HEK293 (cell line): ENCODE results near the gene FRRS1L.

Experiments
- CTCF ChIA-PET: fragments of 350-600 bp; formaldehyde crosslinking; extraction: SDS; loops from one replicate; lab custom pipeline; 2021; ENCODE audit warnings: antibody characterized with exemption; lab: Yijun Ruan, JAX
- POLR2A ChIA-PET: fragments of 300-600 bp; formaldehyde crosslinking; extraction: SDS; loops from one replicate; lab custom pipeline; 2020; ENCODE audit warnings: antibody characterized with exemption, inconsistent platforms; lab: Yijun Ruan, JAX
- H3K27ac ChIP-seq: fragments of 200-500 bp; sonication (Bioruptor generic); 2 replicates; pipeline ENCODE4 v1.5.1; 2014; ENCODE audit warnings: low read depth, low read length, control low read depth, inconsistent platforms; ENCODE audit errors: extremely low read depth
- H3K36me3 ChIP-seq, 2 experiments: fragments of 200-500 bp in 1 of 2; sonication (Bioruptor generic) in 1 of 2; 1 replicate in 1 of 2; 2 replicates in 1 of 2; pipeline ENCODE4 v1.5.1; 2014 to 2017; ENCODE audit warnings: inconsistent platforms in 2 of 2, low read length in 2 of 2; ENCODE audit not compliant: control insufficient read depth in 2 of 2, insufficient read depth in 1 of 2
- H3K4me1 ChIP-seq: fragments of 200-500 bp; sonication (Bioruptor generic); 2 replicates; pipeline ENCODE4 v1.5.1; 2014; ENCODE audit warnings: mild to moderate bottlenecking, low read length, inconsistent platforms; ENCODE audit not compliant: control insufficient read depth, insufficient read depth
- H3K4me3 ChIP-seq: 2 replicates; pipeline ENCODE4 v1.5.1; 2011; ENCODE audit warnings: low read depth, mild to moderate bottlenecking, control low read depth, low read length, moderate library complexity
- H3K9me3 ChIP-seq: fragments of 200-500 bp; sonication (Bioruptor generic); 2 replicates; pipeline ENCODE4 v1.5.1; 2014; ENCODE audit warnings: low read depth, low read length, inconsistent platforms; ENCODE audit not compliant: control insufficient read depth, insufficient read depth
- BCL6B ChIP-seq: fragments of 450-650 bp; formaldehyde crosslinking; IDR thresholded peaks from 2 replicates; pipeline ENCODE4 v1.5.1; 2017; ENCODE audit warnings: missing biosample characterization, missing genetic modification characterization
- KLF16 ChIP-seq: fragments of 450-650 bp; formaldehyde crosslinking; IDR thresholded peaks from 2 replicates; pipeline ENCODE4 v1.5.1; 2017; ENCODE audit warnings: missing biosample characterization, missing genetic modification characterization
- KLF7 ChIP-seq: fragments of 450-650 bp; formaldehyde crosslinking; IDR thresholded peaks from 2 replicates; pipeline ENCODE4 v1.5.1; 2016; ENCODE audit warnings: missing biosample characterization, missing genetic modification characterization, borderline replicate concordance
- PRDM10 ChIP-seq: fragments of 450-650 bp; formaldehyde crosslinking; IDR thresholded peaks from 2 replicates; pipeline ENCODE4 v1.5.1; 2016; ENCODE audit warnings: missing biosample characterization, missing genetic modification characterization
- RBAK ChIP-seq: fragments of 450-650 bp; formaldehyde crosslinking; IDR thresholded peaks from 2 replicates; pipeline ENCODE4 v1.5.1; 2016; ENCODE audit warnings: missing biosample characterization, missing genetic modification characterization
- SCRT1 ChIP-seq: fragments of 450-650 bp; formaldehyde crosslinking; IDR thresholded peaks from 2 replicates; pipeline ENCODE4 v1.5.1; 2016; ENCODE audit warnings: missing biosample characterization, missing genetic modification characterization, borderline replicate concordance
- WT1 ChIP-seq: fragments of 450-650 bp; formaldehyde crosslinking; IDR thresholded peaks from 2 replicates; pipeline ENCODE4 v1.5.1; 2016; ENCODE audit warnings: missing biosample characterization, missing genetic modification characterization
- ZFHX2 ChIP-seq: fragments of 450-650 bp; formaldehyde crosslinking; conservative IDR thresholded peaks from 2 replicates; pipeline ENCODE4 v1.5.1; 2016; ENCODE audit warnings: missing biosample characterization, missing genetic modification characterization
- ZFP37 ChIP-seq: fragments of 450-650 bp; formaldehyde crosslinking; IDR thresholded peaks from 2 replicates; pipeline ENCODE4 v1.5.1; 2016; ENCODE audit warnings: missing biosample characterization, missing genetic modification characterization
- ZIC2 ChIP-seq: fragments of 450-650 bp; formaldehyde crosslinking; IDR thresholded peaks from 2 replicates; pipeline ENCODE4 v1.5.1; 2016; ENCODE audit warnings: missing biosample characterization, missing genetic modification characterization
- ZNF16 ChIP-seq: fragments of 450-650 bp; formaldehyde crosslinking; IDR thresholded peaks from 2 replicates; pipeline ENCODE4 v1.5.1; 2016; ENCODE audit warnings: low read depth, missing biosample characterization, missing genetic modification characterization
- ZNF19 ChIP-seq: fragments of 450-650 bp; formaldehyde crosslinking; IDR thresholded peaks from 2 replicates; pipeline ENCODE4; 2016; ENCODE audit warnings: missing biosample characterization, missing genetic modification characterization, low read depth
- ZNF302 ChIP-seq: fragments of 450-650 bp; formaldehyde crosslinking; IDR thresholded peaks from 2 replicates; pipeline ENCODE4 v1.5.1; 2016; ENCODE audit warnings: missing biosample characterization, missing genetic modification characterization, low read depth
- ZNF423 ChIP-seq: fragments of 450-650 bp; formaldehyde crosslinking; IDR thresholded peaks from 2 replicates; pipeline ENCODE4 v1.5.1; 2016; ENCODE audit warnings: missing biosample characterization, missing genetic modification characterization
- ZNF555 ChIP-seq: fragments of 450-650 bp; formaldehyde crosslinking; conservative IDR thresholded peaks from 2 replicates; pipeline ENCODE4 v1.5.1; 2017; ENCODE audit warnings: missing biosample characterization, mild to moderate bottlenecking, missing genetic modification characterization, inconsistent platforms
- TF ChIP-seq, protein P1 (sequence below): fragments of 450-650 bp; formaldehyde crosslinking; IDR thresholded peaks from 2 replicates; pipeline ENCODE4 v1.5.1; 2016; ENCODE audit warnings: missing biosample characterization, missing genetic modification characterization

FRRS1L gene

GRCh38 chr9:109092587-109092986 is 74.5 kb downstream of the FRRS1L start:
- H3K4me3 ChIP-seq: no peak overlapping the region
- ChIA-PET POLR2A (no interaction called here), CTCF (interaction anchor here (0.9 to 1.0 kb wide), 2 partner anchors 15 to 127 kb away, joined by 3 read pairs; no protein-coding TSS in a partner anchor)
- H3K36me3 ChIP-seq: peaks cover 5 to 89% of the 10 kb centered on the region in 2 experiments; a peak in 2 of 3 replicates
- H3K9me3 ChIP-seq: no peaks in the 10 kb centered on the region
- no peaks in the 10 kb centered on the region for H3K4me1 ChIP-seq
- H3K27ac ChIP-seq: no peak overlapping the region
- TF ChIP-seq ZNF19 (tag by site-specific recombination): no peak
- TF ChIP-seq ZFHX2 (tag by site-specific recombination): no peak

GRCh38 chr9:109092051-109092580 is 74.9 kb downstream of the FRRS1L start:
- ChIA-PET CTCF (interaction anchor here (0.9 to 1.0 kb wide), 2 partner anchors 15 to 127 kb away, joined by 3 read pairs; no protein-coding TSS in a partner anchor), POLR2A (no interaction called here)
- H3K9me3 ChIP-seq: no peaks in the 10 kb centered on the region
- H3K4me3 ChIP-seq: no peak overlapping the region
- TF ChIP-seq KLF16 (tag by site-specific recombination): no peak
- TF ChIP-seq, protein P1, sequence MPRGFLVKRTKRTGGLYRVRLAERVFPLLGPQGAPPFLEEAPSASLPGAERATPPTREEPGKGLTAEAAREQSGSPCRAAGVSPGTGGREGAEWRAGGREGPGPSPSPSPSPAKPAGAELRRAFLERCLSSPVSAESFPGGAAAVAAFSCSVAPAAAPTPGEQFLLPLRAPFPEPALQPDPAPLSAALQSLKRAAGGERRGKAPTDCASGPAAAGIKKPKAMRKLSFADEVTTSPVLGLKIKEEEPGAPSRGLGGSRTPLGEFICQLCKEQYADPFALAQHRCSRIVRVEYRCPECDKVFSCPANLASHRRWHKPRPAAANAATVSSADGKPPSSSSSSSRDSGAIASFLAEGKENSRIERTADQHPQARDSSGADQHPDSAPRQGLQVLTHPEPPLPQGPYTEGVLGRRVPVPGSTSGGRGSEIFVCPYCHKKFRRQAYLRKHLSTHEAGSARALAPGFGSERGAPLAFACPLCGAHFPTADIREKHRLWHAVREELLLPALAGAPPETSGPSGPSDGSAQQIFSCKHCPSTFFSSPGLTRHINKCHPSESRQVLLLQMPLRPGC: no peak
- no peak for TF ChIP-seq ZIC2 (tag by site-specific recombination)
- TF ChIP-seq SCRT1 (tag by site-specific recombination): no peak
- no peak for TF ChIP-seq PRDM10 (tag by site-specific recombination)
- TF ChIP-seq ZNF302 (tag by site-specific recombination): no peak
- no peak for TF ChIP-seq ZNF16 (tag by site-specific recombination)
- no peak for TF ChIP-seq KLF7 (tag by site-specific recombination)
- TF ChIP-seq ZNF555 (tag by site-specific recombination): no peak
- no peak for TF ChIP-seq ZNF423 (tag by site-specific recombination)
- TF ChIP-seq RBAK (tag by site-specific recombination): no peak
- no peak for TF ChIP-seq WT1
- no peak for TF ChIP-seq BCL6B (tag by site-specific recombination)
- TF ChIP-seq ZFP37 (tag by site-specific recombination): no peak
- TF ChIP-seq, all 188 proteins: peak for 0
- Histone ChIP-seq H3K4me1 (no peaks in the 10 kb centered on the region), H3K36me3 (peaks cover 5 to 90% of the 10 kb centered on the region in 2 experiments; a peak in 2 of 3 replicates), H3K27ac (no peak overlapping the region)
